ENCODE data around the gene TMEM132C. TPM values are rescaled to one million over a fixed set of nuclear protein-coding genes. Genes with fewer than 3 reads are reported as not detected.
"Not testable (repeated sequence)": the region's sequence is repeated elsewhere in the genome, so short reads cannot be mapped to it uniquely, and the experiment has no call there.

TMEM132C gene
- not detected in 2 replicates for total RNA-seq (2014; rRNA removed; shearing (Covaris generic))

DNA sequence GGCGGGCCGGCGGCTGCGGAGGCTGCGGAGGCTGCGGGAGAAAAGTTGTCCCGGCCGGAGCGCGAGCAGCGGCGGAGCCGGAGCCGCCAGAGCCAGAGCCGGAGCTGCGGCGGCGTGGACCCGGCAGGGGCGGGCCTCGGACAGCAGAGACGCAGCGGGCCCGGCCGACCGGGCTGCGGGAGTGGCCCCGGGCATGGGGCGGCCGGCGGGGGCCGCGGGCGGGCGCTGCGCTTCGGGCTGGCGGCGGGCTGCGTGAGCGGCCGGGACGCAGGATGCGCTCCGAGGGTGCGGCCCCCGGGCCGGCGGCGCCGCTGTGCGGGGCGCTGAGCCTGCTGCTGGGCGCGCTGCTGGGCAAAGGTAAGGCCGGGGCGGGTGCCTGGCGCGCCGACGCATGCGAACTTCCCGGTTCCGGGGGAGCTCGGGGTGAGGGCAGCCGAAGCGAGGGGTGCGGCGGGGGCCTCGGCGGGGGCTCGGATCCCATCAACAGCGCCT lies at the start of gene TMEM132C:
TMEM132C (plus strand) TSS at position 40 of the 492 bp plus-strand sequence; CDS start at position 273, 233 bp downstream.
- no peak for DNase-seq (ENCODE audit: low read depth)

DNA sequence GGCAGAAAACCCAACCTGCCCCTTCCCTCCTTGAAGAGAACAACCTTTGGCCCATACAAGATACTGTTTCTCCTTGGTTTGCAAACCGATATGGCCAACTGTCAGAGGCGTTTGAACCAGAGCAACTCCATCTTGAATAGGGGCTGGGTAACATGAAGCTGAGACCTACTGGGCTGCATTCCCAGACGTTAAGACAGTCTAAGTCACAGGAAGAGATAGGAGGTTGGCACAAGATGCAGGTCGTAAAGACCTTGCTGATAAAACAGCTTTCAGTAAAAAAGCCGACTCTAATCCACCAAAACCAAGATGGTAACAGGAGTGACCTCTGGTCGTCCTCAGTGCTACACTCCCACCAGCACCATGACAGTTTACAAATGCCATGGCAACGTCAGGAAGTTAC lies 42.7 kb upstream of the TMEM132C start:
- no peak for DNase-seq (ENCODE audit: low read depth)

DNA sequence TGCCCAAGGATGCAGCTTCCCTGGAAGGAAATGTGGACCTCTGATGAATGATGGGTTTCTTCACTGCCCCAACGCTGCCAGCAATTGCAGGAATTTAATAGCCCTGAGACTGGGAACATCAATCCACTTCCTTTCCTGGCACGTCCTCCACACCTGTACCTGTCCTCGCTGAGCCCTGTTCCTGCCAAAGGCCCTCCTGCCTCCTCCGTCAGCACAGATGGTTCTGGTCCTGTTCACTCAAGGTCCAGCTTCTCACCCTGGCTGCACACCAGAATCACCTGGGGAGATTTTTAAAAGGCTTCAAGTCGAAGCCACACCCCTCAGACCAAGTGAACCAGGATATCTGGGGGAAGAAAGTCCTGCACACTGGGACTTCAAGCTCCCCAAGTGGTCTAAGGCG lies 38.4 kb upstream of the TMEM132C start:
- DNase-seq (ENCODE audit: low read depth) = no peak

DNA sequence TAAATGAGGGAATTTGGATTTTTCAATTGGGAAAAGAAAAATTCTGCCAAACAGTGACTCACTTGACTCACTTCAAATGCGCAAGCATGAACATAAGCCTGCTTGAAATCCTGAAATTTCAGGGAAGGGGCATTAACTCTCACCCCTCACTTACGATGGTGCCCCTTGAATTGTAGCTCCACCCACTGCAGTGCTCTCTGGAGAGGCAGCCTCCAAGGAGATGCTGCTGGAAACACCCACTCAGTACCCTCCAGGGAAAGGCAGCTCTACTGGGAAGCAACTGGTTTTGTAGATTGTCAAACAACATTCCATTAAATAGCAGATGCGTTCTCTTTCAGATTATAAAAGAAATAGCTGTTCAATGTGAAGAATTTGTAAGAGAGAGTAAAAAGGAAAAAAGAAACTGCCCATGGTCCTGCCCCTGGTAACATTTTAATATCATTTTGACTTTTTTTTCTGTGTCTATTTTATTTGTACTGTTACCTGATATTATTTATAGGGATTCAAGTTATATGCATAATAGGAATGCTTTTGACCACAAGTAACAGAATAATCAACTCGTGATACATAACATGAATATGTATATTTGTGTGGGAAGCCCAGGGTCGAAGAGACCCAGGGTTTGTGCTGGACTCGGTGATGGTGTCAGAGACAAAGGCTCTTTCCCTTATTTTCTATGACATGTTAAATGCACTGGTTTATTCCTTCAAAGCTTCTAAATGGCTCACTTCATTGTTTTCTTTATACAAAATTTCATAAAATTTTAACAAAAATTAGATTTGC lies 31.1 kb upstream of the TMEM132C start:
- DNase-seq (ENCODE audit: low read depth) = no peak

DNA sequence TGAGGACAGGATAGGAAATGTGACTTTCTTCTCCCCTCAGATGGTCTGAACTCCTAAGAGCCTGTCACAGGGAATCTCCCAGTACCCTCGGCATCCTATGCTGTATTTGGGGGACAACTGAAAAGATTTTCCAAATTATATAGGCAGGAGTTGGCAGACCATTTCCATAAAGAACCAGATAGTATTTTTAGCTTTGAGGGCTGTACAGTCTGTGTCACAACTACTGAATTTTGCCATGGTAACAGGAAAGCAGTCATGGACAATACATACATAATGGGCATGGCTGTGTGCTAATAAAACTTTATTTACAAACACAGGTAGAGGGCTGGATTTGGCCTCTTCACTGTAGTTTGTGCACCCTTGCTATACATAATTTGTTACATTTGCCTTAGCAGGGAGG lies 30.4 kb upstream of the TMEM132C start:
- DNase-seq (ENCODE audit: low read depth) = no peak

DNA sequence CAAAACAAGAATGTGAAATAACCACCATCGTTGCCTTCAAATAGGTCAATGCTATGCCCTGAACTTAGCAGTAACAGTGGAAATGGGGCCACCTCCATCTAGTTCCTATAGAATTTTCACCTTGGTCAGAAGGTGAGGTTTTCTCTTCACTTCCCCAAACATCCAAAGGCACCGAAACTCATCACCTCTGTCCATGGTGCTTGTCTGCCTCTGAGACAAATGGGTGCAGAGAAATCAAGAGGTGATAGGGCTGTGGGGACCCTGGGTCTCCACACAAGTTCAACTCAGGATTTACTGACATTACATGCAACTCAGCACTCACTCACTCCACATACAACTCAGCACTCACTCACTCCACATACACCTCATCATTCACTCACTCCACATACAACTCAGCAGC lies 26.2 kb upstream of the TMEM132C start:
- DNase-seq (ENCODE audit: low read depth) = no peak

DNA sequence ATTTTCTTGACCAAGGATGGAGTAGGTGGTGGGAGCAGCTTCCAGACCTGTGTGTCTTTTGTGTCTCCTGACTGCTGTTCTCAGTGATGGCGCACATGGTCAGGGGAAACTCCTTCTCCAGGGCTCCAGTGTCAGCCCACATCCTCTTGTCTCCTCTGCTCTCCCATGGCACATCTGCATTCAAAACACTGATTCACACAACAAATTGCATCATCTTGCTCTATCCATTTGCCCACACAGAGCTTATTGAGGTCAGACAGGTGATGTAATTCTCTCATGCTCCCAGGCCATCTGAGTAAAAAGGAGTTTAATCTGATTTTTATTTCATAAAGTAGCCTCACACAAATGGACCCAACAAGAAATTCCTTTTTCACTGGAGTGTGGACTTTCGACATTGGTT lies 21.8 kb upstream of the TMEM132C start:
- DNase-seq (ENCODE audit: low read depth) = no peak

DNA sequence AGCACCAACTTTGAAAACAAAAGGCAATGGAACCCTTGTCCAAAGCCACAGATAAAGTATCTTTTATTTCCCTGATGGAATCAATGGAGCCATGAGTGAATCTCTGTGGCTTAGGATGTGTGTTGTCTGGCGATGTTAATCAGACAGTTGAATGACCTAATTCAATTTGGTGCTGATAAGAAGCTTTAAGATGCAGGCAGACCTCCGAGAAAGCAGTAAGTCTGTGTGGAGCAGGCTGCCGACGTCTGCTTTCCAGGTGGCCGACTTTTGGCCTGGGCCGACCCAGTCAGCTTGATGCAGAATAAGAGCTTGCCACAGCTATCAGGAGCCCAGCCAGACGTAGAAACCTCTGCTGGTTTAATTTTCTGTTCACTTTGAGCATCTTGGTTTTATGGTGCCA lies 21.1 kb upstream of the TMEM132C start:
- DNase-seq (ENCODE audit: low read depth) = no peak

DNA sequence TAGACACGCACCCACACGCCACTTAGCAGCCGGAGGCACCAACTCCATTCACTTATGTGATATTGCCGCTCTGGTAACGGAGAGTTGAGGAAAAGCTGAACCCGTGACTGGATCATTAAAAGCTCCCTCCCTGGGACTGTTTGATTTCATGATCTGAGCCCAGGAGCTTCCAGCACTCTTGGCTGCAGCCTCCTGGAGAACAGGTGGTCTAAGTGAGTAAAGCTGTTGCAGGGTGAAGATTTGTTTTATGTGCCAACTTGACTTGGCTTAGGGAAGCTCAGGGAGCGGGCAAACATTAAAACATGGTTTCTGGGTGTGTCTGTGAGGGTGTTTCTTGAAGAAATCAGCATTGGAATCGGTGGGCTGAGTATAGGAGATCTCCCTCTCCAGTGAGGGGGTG lies 16.9 kb upstream of the TMEM132C start:
- DNase-seq (ENCODE audit: low read depth) = no peak

DNA sequence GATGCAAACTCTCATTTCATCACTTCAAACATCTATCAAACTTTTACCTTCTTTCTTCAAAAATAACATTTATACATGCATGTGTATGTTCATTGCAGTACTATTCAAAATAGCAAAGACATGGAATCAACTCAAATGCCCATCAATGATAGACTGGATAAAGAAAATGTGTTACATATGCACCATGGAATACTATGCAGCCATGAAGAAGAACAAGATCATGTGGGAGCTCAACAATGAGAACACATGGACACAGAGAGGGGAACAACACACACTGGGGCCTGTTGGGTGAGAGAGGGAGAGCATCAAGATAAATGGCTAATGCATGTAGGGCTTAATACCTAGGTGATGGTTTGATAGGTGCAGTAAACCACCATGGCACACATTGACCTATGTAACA lies 13.1 kb upstream of the TMEM132C start:
- not testable (repeated sequence) for DNase-seq (ENCODE audit: low read depth)

DNA sequence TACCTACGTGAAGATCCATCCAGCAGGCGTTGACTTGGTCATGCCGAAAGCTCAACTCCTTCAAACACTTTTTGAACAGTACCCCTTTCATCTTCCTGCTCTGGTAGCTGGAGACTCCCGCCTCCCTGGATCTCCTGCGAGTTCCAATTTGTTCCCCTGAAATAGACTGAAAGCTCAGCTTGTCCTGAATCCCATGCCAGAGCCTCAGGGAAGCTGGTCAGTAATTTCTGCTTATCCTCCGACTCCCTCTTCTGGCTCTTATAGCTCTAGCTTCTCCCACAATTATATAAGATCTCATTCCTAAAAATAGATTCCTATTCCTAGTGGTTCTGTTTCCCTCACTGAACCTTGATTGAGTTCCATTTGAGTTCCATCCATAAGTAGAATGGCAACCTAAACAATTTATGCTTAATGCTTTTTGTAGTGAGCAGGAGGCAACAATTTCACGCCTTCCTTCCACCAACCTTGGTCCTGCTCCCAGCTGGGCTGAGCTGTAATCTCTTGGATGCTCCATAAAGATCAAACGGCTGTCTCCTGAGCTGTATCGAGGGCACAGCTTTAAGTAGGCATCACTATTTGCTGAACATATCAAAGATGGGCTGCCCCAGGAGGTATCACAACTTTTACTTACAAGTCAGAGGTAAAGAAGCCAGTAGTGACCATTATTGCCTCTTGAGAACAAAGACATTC lies 8.0 kb upstream of the TMEM132C start:
- no peak for DNase-seq (ENCODE audit: low read depth)

DNA sequence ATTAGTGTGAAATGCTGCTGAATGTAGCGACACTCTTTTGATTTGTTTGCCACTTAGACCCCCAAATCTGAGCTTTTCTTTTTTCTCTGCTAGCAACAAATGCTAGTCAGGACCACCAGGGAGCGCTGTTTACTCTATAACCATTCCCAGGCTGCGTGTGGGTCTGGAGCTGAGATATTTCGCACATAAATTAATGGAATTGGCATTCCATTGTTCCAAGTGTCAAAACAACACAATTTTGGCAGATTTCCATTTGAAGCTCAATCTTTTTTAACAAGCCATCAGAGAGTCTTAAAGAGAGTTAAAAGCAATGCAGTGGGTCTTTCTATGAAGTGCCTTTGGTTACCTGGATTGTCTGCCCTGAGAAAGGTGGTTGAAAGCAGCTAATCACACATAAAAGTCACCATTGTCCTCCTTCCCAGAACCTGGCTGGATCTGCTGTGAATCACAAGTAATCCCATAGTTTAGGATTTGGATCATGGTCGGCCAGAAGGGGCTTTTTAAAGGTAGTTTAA lies 7.4 kb upstream of the TMEM132C start:
- no peak for DNase-seq (ENCODE audit: low read depth)

DNA sequence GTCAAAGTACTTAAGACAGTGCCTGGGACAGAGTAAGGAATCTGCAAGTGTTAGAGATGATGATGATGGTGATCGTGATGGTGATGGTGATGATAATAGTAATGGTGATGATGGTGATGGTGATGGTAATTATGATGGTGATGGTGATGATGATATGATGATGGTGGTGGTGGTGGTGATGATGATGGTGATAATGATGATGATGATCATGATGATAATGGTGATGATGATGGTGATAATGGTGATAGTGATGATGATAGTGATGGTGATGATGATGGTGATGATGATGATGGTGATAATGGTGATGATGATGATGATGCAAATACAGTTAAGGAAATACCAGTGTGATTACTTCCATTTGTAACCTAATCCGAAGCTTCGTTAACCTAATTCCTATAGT lies 5.2 kb upstream of the TMEM132C start:
- DNase-seq (ENCODE audit: low read depth) = no peak

DNA sequence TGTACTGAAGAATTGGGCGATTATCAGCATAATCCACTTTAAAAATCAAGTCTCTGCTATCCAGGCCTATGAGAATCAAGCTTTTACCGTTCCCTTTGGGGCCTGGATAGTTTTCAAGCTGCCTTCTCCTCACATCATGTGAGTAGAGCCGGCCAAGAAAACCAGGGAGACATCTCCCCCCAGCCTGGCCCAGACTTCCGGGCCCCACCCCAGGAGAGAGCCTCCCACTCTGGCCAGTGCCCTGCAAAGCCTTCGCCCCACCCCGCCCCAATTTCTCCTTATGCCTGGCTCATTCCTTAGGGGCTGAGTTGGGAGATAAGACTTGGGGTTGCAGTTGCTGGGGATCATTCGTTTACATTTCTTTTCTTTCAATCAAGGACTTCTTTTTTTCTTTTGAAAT lies 1.4 kb upstream of the TMEM132C start:
- DNase-seq (ENCODE audit: low read depth) = no peak

DNA sequence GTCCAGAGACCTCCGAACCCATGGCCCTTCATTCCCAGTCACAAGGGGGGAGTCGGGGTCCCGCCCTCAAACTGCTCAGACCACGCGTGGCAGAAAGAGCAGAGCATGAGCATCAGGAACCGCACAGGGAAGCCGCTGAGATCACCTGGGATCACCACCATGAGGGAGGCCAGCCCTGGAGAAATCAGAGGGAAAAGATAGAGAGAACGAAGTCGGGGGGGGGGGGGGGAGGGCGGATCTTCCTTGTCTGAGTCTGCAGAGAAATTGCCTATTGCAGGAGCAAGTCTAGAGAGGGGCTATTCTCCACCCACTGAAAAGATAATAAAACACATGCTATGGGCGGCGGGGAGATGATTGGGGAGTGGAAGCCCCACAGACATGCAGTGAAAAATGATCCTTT lies 884 bp upstream of the TMEM132C start:
- no peak for DNase-seq (ENCODE audit: low read depth)

DNA sequence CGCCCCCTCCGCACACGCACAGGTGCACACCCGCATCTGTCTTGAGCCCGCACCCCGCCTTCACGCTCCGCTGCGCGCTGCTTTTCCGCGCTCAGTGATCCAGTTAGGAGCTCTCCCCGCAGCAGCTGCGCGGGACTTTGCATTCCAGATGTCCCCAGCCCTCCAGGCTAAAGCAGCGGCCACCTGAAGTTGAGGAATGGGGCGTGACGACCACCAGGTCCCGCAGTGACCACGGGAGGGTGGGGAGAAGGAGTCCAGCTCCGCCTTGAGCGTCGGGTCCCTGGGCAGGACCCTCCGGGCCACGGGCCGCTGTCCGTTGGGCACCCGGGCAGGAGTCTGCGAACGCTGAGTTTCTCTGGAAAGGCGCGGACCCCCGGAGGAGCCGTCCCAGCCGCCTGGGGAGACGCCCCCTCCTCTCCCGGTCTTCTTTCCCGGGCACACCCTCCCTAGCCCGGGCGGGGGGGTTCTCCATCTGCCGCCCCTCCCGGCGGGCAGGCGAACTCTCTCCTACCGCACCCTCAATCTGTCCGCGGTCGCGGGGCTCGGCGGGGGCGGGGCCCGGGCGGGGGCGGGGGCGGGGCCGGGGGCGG lies 334 bp upstream of the TMEM132C start:
- no peak for DNase-seq (ENCODE audit: low read depth)

DNA sequence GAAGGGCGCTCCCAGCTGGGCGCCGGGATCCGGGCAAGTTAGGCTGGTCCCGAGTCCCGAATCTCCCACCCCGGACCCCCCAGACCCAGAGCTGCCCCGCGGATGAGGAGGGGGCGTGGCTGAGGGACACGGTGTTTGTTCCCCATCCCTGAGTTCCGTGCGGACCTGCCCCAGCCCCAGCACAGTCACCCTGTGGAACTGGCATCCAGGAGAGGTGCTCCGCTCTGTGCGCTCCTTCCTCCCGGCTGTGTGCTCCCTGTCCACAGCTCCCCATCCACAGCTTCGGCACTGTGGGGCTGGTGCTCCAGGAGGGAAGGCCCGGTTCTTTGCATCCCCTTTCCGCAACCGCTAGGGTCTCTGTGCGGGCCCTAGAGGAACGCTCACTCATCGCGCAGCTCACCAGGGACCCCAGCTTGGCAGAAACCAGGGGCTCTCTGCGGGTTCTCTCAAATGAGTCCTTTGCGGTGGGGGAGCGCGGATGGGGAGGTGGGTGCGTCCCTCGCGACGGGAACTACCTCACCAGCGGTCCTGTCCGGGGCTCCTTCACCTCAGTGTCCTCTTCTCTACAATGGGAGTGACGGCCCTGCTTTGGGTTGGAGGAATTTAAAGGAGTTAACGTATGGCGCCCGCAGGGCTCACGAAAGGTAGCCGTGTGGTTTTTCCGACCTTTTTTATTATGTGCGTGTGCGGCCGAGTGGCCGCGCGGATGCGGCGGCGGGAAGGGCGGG lies 845 bp downstream of the TMEM132C start:
- no peak for DNase-seq (ENCODE audit: low read depth)

DNA sequence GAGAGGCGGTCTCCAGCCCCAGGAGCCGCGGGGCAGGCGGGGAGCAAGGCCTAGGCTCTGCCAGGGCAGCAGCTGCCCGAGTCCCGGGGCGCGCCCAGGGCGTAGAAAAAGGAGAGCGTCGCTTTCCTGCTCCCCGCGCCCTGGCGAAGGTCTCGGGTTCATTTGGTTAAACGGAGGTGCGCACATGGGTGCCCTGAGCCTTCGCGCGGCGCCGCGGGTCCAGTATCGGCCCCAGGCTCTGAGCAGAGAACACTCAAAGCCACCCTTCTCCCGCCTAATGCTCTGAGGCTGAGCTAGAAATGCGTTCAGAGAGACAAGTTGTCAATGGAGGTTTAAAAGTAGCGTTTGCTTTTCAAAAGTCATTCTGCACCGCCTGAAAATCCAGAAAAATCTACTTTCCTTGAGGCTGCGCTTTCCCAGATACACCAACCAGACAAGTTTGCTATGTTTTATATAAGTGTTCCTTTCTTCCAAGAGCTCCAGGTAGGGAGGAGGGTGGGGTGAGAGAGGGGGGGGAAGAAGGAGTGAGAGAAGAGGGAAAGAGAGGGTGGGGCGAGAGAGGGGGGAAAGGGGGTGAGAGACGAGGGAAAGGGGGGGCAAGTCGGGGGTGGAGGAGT lies 1.5 kb downstream of the TMEM132C start:
- no peak for DNase-seq (ENCODE audit: low read depth)

DNA sequence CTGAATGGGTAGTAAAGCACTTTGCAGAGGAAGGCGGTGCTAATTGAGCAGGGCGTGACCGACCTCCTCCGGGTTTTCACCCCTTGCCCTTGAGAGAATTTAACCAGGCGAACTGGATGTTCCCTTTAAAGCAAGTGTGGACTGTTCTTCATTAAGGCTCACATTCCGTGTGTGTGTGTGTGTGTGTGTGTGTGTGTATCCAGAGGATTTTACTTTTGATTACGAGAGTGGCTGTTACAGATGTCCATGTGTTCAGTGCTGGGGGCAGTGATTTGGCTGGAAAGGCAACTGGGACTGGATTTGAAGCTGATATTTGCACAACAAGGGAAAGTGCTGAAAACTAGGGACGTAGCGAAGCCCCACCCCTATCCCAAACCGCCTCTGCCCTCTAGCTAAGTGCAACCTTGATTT lies 2.2 kb downstream of the TMEM132C start:
- no peak for DNase-seq (ENCODE audit: low read depth)

DNA sequence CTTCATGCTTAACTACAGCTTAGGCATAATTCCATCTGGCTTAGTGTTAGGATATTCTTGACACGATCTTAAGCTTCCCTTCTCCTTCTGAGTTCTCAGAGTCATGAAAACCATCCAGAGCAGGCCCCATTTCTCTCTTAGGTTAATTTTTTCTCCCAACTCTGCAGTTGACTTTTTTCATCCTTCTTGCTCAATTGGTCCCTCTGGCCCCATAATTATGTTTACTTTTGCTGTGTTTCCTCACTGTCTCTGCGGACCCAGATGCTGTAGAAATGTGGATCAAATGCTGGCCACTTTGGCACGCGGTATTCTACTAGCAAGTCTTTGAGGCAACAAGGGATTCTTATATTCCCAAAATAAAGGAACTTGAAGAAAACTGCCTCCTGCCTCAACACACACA lies 9.5 kb downstream of the TMEM132C start:
- DNase-seq (ENCODE audit: low read depth) = no peak

DNA sequence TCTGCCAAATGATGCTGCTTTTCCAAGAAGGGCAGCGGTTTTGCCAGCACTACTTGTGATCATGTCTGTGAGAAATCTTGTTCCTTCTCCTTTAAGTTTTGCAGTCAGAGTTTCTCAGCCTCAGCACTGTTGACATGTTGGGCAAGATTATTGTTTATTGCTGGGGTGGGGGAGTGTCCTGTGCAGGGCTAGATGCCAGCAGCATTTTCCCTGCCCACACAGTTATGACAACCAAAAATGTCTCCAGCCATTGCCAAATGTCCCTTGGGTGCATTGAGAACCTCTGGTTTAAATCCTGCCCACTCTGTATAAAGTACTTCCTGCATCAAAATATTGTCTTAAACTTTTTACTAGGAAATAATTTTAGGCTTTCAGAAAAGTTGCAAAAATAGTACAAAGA lies 20.0 kb downstream of the TMEM132C start:
- DNase-seq (ENCODE audit: low read depth) = no peak

DNA sequence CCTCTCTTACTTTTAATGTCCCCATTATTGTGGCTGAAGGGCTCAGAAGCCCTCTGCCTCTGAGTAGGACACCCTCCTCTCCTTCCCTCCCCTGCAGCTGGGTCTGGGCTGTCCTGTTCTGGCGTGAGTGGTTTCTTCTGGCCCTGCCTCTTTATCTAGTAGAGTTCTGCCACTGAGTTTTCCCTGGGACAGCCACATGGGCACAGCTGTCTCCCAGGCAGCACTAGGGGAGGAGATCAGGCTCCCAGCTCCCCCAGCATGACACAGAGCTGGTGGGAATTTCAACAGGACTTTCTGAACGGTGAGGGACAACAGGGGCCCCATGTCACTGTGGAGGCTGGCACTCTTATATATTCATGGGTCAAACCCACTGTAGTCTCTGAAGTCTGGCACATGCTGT lies 21.4 kb downstream of the TMEM132C start:
- no peak for DNase-seq (ENCODE audit: low read depth)

All from RPMI7951 (cell line).